Measurements from ENCODE around the gene RFC2.
"Not testable (repeated sequence)": the region's sequence is repeated elsewhere in the genome, so short reads cannot be mapped to it uniquely, and the experiment has no call there.

The RFC2 gene

GRCh38 chr7:74282748-74283459, 28.7 kb upstream of the RFC2 start:
- DNase-seq, result no peak

GRCh38 chr7:74280985-74281384, 26.8 kb upstream of the RFC2 start:
- no peak for DNase-seq

- DNase-seq, result no peak
Measured at GRCh38 chr7:74277636-74278035, 23.4 kb upstream of the RFC2 start.

GRCh38 chr7:74275401-74275881, 21.2 kb upstream of the RFC2 start:
- DNase-seq, result no peak

- no peak for DNase-seq
Measured at GRCh38 chr7:74272305-74273038, 18.3 kb upstream of the RFC2 start.

- DNase-seq, result no peak
Measured at GRCh38 chr7:74271742-74272141, 17.5 kb upstream of the RFC2 start.

- DNase-seq, result peak; percentile 93
Measured at GRCh38 chr7:74269757-74270277, 15.6 kb upstream of the RFC2 start.

- no peak for DNase-seq
Measured at GRCh38 chr7:74267756-74268565, 13.8 kb upstream of the RFC2 start.

GRCh38 chr7:74266191-74266963, 12.2 kb upstream of the RFC2 start:
- no peak for DNase-seq

- no peak for DNase-seq
Measured at GRCh38 chr7:74263399-74264120, 9.4 kb upstream of the RFC2 start.

GRCh38 chr7:74262639-74263398, 8.6 kb upstream of the RFC2 start:
- peak; percentile 30 for DNase-seq

- no peak for DNase-seq
Measured at GRCh38 chr7:74258639-74259038, 4.4 kb upstream of the RFC2 start.

- DNase-seq, result no peak
Measured at GRCh38 chr7:74256491-74257408, 2.6 kb upstream of the RFC2 start.

GRCh38 chr7:74255461-74255860, 1.3 kb upstream of the RFC2 start:
- not testable (repeated sequence) for DNase-seq

- no peak for DNase-seq
Measured at GRCh38 chr7:74254858-74255379, 720 bp upstream of the RFC2 start.

- peak; percentile 7 for DNase-seq
Measured at GRCh38 chr7:74253835-74254128, 417 bp downstream of the RFC2 start.

GRCh38 chr7:74253331-74253730, 868 bp downstream of the RFC2 start:
- no peak for DNase-seq

GRCh38 chr7:74252893-74253292, 1.3 kb downstream of the RFC2 start:
- DNase-seq, result no peak

GRCh38 chr7:74249058-74249457, 5.1 kb downstream of the RFC2 start:
- not testable (repeated sequence) for DNase-seq

- no peak for DNase-seq
Measured at GRCh38 chr7:74248156-74248555, 6.0 kb downstream of the RFC2 start.

Data from COR-L47 (cell line).